Transverse colon (tissue), 4 donors: ENCODE measurements around the gene ENTR1. TPM values are rescaled to one million over a fixed set of nuclear protein-coding genes. Genes with fewer than 3 reads are reported as not detected.

Experiments
- DNase-seq: peaks from one replicate; pipeline ENCODE4 v3.0.0-alpha.2; 2019
- H3K27ac ChIP-seq, 4 donors: fragments of 200-600 bp; sonication (generic); 2 replicates each; pipeline ENCODE4 v1.5.1; 2016 to 2018; ENCODE audit warnings: inconsistent platforms in 4 of 4
- H3K27me3 ChIP-seq: fragments of 200-600 bp; sonication (generic); 2 replicates; pipeline ENCODE4 v1.5.1; 2017; ENCODE audit warnings: inconsistent platforms
- H3K36me3 ChIP-seq, 4 donors: fragments of 200-600 bp; sonication (generic); 2 replicates each; pipeline ENCODE4 v1.5.1; 2017 to 2019; ENCODE audit warnings: inconsistent platforms in 4 of 4
- H3K4me1 ChIP-seq, 4 donors: fragments of 200-600 bp; sonication (generic); 2 replicates each; pipeline ENCODE4 v1.5.1; 2017 to 2020; ENCODE audit warnings: inconsistent platforms in 4 of 4
- H3K4me3 ChIP-seq, 4 donors: fragments of 200-600 bp; sonication (generic); 1 replicate in 1 of 4; 2 replicates in 3 of 4; pipeline versions ENCODE4 v1.5.1 to v1.6.1; 2017 to 2019; ENCODE audit warnings: inconsistent platforms in 4 of 4
- H3K9me3 ChIP-seq, 2 donors: fragments of 200-600 bp; sonication (generic); 2 replicates each; pipeline ENCODE4 v1.5.1; 2017 to 2019; ENCODE audit warnings: inconsistent platforms in 2 of 2
- EP300 ChIP-seq: sonication (generic); formaldehyde crosslinking; IDR thresholded peaks from one replicate; pipeline ENCODE4 v1.6.1; 2017; ENCODE audit warnings: antibody characterized with exemption, low read depth
- POLR2A ChIP-seq: fragments of 450-650 bp; IDR thresholded peaks from one replicate; pipeline ENCODE4 v1.6.1; 2016; ENCODE audit warnings: antibody characterized with exemption, mild to moderate bottlenecking, moderate library complexity
- POLR2AphosphoS5 ChIP-seq, 3 donors: sonication (generic); formaldehyde crosslinking; IDR thresholded peaks; one replicate each; pipeline ENCODE4 v1.6.1; 2016; ENCODE audit warnings: antibody characterized with exemption in 3 of 3
- WGBS, 2 donors: methylation state at CpG; one replicate each; pipeline ENCODE4 v1.1.5; 2018; ENCODE audit warnings: low coverage in 1 of 2; 5-methylcytosine and 5-hydroxymethylcytosine counted together
- in situ Hi-C, 4 donors: fragments of 200-750 bp; cut with MboI; loops; one replicate each; pipeline versions ENCODE4 v1.15.0 to v1.15.1; 2017; ENCODE audit warnings: low sequenced_read_pairs in 3 of 4, low pct_ligation_motif_present in 1 of 4, low pct_unique_long_range_greater_than_20kb in 1 of 4
- intact Hi-C: fragments of 100-400 bp; cut with DNase I; formaldehyde crosslinking; loops from one replicate; pipeline ENCODE4 v1.15.1; 2023; ENCODE audit warnings: low total_unique reads
- total RNA-seq, 4 donors: library from RNA; depleted of rRNA; stranded (reverse); fragments of >200 nt; gene quantifications; one replicate each; pipeline ENCODE4 v1.1.0, GENCODE V29; 2016
- TF ChIP-seq, protein P1 (sequence below), 5 experiments: fragments of 200-600 bp in 3 of 5; fragments of 450-650 bp in 2 of 5; sonication (generic) in 3 of 5; IDR thresholded peaks; 1 replicate in 2 of 5; 2 replicates in 3 of 5; pipeline ENCODE4 v1.5.1; 2016 to 2017; ENCODE audit warnings: antibody characterized with exemption in 5 of 5, inconsistent platforms in 3 of 5, mild to moderate bottlenecking in 2 of 5, moderate library complexity in 1 of 5

The ENTR1 gene
- total RNA-seq, 4 donors from 2014 or later: 23.6 to 74.6 (median 40.9) TPM

DNA sequence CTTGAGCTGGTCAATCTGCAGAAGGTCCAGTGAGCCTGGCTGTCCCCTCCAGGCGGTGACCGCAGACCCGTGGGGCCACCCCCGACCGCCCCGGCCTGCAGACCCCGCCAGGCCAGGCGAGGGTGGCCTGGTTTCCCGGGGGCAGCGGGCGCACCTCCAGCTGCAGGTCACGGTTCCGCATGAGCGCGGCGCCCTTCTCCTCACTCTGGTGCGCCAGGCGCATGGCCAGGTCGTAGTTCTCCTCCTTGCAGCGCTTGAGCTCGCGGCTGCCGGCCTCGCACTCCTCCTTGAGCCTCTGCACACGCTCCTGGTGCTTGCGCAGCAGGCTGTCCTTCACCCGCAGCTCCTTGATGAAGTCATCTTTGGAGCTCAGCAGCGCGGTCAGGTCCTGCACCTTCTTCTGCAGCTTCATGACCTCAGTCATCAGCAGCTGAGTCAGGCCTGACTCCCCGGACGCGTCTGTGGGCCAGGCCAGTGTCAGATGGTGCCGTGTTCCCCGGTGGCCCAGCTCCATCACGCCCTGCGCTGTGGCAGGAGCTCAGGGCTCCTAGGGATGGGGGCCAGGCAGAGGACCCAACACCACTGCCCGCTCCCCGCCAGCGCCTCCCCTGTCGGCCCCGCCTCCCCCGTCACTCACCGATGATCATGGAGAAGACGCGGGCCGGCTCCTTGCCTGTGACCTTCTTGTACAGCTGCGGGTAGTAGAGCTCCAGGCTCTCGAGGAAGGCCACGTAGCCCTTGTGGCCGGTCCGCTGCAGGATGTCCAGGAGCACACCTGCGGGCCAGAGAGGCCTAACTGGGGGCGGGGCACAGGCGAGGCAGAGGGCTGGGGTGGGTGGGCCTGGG lies 39.5 kb downstream of the ENTR1 start:
- Histone ChIP-seq H3K4me1 (peaks cover 0 to 12% (median 6%) of the 10 kb centered on the region in 4 donors), H3K36me3 (no peaks in the 10 kb centered on the region), H3K27me3 (no peaks in the 10 kb centered on the region), H3K9me3 (no peaks in the 10 kb centered on the region), H3K27ac (no peak overlapping the region), H3K4me3 (no peak overlapping the region)
- intact Hi-C loops (no loop called here), in situ Hi-C loops (no loop called here)
- DNase-seq: no peak
- TF ChIP-seq POLR2AphosphoS5 (IDR thresholded peaks at IDR 0.05) (no peak), POLR2A (no peak), EP300 (no peak)
- WGBS, 2 donors: 94% methylated on average over 45 of the region's 54 CpGs; no CpG with 5 or more reads in 1 of the 2 donors

GRCh38 chr9:136370037-136370436 lies 40.4 kb downstream of the ENTR1 start:
- Histone ChIP-seq H3K4me3 (no peak overlapping the region), H3K27ac (no peak overlapping the region), H3K9me3 (no peaks in the 10 kb centered on the region), H3K4me1 (peaks cover 0 to 12% (median 6%) of the 10 kb centered on the region in 4 donors), H3K36me3 (no peaks in the 10 kb centered on the region), H3K27me3 (no peaks in the 10 kb centered on the region)
- TF ChIP-seq EP300: no peak
- TF ChIP-seq, protein P1, sequence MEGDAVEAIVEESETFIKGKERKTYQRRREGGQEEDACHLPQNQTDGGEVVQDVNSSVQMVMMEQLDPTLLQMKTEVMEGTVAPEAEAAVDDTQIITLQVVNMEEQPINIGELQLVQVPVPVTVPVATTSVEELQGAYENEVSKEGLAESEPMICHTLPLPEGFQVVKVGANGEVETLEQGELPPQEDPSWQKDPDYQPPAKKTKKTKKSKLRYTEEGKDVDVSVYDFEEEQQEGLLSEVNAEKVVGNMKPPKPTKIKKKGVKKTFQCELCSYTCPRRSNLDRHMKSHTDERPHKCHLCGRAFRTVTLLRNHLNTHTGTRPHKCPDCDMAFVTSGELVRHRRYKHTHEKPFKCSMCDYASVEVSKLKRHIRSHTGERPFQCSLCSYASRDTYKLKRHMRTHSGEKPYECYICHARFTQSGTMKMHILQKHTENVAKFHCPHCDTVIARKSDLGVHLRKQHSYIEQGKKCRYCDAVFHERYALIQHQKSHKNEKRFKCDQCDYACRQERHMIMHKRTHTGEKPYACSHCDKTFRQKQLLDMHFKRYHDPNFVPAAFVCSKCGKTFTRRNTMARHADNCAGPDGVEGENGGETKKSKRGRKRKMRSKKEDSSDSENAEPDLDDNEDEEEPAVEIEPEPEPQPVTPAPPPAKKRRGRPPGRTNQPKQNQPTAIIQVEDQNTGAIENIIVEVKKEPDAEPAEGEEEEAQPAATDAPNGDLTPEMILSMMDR (IDR thresholded peaks at IDR 0.05): no peak
- TF ChIP-seq POLR2AphosphoS5 (IDR thresholded peaks at IDR 0.05): no peak
- no peak for TF ChIP-seq POLR2A
- no peak for DNase-seq
- 93% methylated on average over 19 of the region's 19 CpGs; no CpG with 5 or more reads in 1 of the 2 donors for WGBS, 2 donors
- in situ Hi-C loops (no loop called here), intact Hi-C loops (no loop called here)

- Histone ChIP-seq H3K4me3 (no peak overlapping the region), H3K4me1 (peaks cover 5 to 15% (median 11%) of the 10 kb centered on the region in 4 donors), H3K36me3 (no peaks in the 10 kb centered on the region), H3K27me3 (no peaks in the 10 kb centered on the region), H3K9me3 (no peaks in the 10 kb centered on the region), H3K27ac (no peak overlapping the region)
- intact Hi-C loops: no loop called here
- TF ChIP-seq POLR2A: no peak
- TF ChIP-seq, protein P1 (IDR thresholded peaks at IDR 0.05): no peak
- TF ChIP-seq EP300: no peak
- no peak for TF ChIP-seq POLR2AphosphoS5 (IDR thresholded peaks at IDR 0.05)
- 78% methylated on average over 13 of the region's 18 CpGs; no CpG with 5 or more reads in 1 of the 2 donors for WGBS, 2 donors
- in situ Hi-C loops: no loop called here
- no peak for DNase-seq
These were observed 42.2 kb downstream of the ENTR1 start for GRCh38 chr9:136368190-136368589.

DNA sequence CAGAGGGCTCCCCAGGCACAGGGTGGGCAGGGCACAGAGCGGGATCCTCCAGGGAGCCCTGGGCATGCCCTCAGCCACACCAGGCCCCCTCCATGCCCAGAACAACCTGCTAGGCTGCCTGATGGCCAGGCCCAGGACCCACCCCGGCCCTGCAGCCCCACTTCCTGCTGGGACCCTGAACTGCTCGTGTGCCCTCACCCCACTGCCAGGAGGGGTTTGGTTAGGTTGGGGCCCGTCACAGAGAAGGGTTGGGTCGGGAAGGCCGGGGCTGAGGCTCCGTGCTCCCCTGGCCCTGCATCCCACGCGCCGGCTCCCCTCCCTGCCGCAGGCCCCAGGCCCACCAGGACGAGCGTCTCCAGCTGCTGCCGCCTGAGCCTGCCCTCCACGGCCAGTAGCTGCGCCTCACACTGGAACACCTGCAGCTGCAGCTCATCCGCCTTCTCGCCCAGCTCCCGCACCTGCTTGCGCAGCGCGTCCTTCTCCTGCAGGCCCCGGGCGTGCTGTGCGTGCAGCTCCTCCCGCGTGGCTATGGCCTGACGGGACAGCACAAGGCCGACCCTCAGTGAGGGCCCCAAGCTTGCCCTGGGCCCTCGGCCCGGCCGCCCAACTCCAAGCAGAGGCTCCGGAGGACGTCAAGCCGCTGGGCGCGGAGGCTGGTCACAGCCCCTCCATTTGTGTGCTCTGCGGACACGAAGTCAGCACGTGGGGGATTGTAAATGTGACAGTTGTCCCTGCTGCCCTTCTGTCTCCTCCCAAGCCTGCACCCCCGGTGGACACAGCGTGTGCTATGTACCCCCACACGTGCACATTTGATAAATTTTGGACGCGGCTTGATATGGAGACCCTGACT lies 42.9 kb downstream of the ENTR1 start:
- no peaks in the 10 kb centered on the region for H3K27me3 ChIP-seq
- H3K4me1 ChIP-seq: peaks cover 9 to 18% (median 12%) of the 10 kb centered on the region in 4 donors
- in situ Hi-C loops: no loop called here
- intact Hi-C loops: no loop called here
- H3K36me3 ChIP-seq: no peaks in the 10 kb centered on the region
- DNase-seq: no peak
- H3K27ac ChIP-seq: no peak overlapping the region
- TF ChIP-seq, protein P1 (IDR thresholded peaks at IDR 0.05): no peak
- no peak for TF ChIP-seq POLR2A
- TF ChIP-seq POLR2AphosphoS5 (IDR thresholded peaks at IDR 0.05): no peak
- TF ChIP-seq EP300: no peak
- 84% methylated on average over 44 of the region's 45 CpGs; no CpG with 5 or more reads in 1 of the 2 donors for WGBS, 2 donors
- H3K9me3 ChIP-seq: no peaks in the 10 kb centered on the region
- no peak overlapping the region for H3K4me3 ChIP-seq
